ENCODE data around the gene SLC25A19. TPM values are rescaled to one million over a fixed set of nuclear protein-coding genes. Genes with fewer than 3 reads are reported as not detected.

Gene SLC25A19
- total and polyA plus RNA-seq, 9 of the 15 experiments (the other 6 are each of a cell fraction or from before 2014, with no cell fraction given): 33.4 to 76.6 (median 55.3) TPM

- peak overlapping the region; percentile 93 for H3K4me2 ChIP-seq (ENCODE audit: insufficient read depth, low read length)
- ATAC-seq: peak; percentile 47
- peaks cover 34% of the 10 kb centered on the region for H3K36me3 ChIP-seq (ENCODE audit: control insufficient read depth, insufficient read depth, low read length)
- CTCF ChIA-PET (ENCODE audit: low intra/inter-chr PET ratio): interaction anchor here (2.0 kb wide), 1 partner anchor 123 kb away, joined by 23 read pairs; no protein-coding TSS in a partner anchor
- peaks cover 2 to 16% of the 10 kb centered on the region in 2 experiments; a peak in 2 of 5 replicates for H3K4me1 ChIP-seq (replicated peaks in 1 of 2; ENCODE audit: control insufficient read depth in 2 of 2, insufficient read depth in 2 of 2, low read length in 2 of 2)
- H3K79me2 ChIP-seq (ENCODE audit: control insufficient read depth, insufficient read depth, low read length): peaks cover 34% of the 10 kb centered on the region
- peak; percentile 55 to 63 (median 60) for DNase-seq (ENCODE audit: extremely low read depth in 1 of 4, low spot score in 3 of 4)
- no TSS peak for BruUV-seq (replicated peaks)
- H4K20me1 ChIP-seq (replicated peaks; ENCODE audit: control insufficient read depth, insufficient read depth, low read length): no peaks in the 10 kb centered on the region
- peak overlapping the region; percentile 79 for H2AFZ ChIP-seq (ENCODE audit: low read depth, low read length)
- in situ Hi-C loops (cut with MboI) (no loop called here), intact Hi-C loops (cut with micrococcal nuclease) (loop anchor here (2.0 to 10.0 kb wide), 3 partner anchors 18 to 236 kb away; partner anchors contain the start of genes GRB2, LLGL2 and MIF4GD)
- no peaks in the 10 kb centered on the region for H3K9me3 ChIP-seq (replicated peaks; ENCODE audit: control insufficient read depth, insufficient read depth, low read depth, low read length)
- H3K9me1 ChIP-seq (ENCODE audit: control insufficient read depth, insufficient read depth, low read length): no peaks in the 10 kb centered on the region
- H3K4me3 ChIP-seq: peak overlapping the region; percentile 87
- peak overlapping the region; percentile 86 to 100 for H3K9ac ChIP-seq (ENCODE audit: insufficient read depth in 1 of 2, low read depth in 2 of 2, low read length in 2 of 2)
- H3K27me3 ChIP-seq (ENCODE audit: control insufficient read depth in 2 of 2, insufficient read depth in 2 of 2, low read length in 2 of 2): no peaks in the 10 kb centered on the region
- peak overlapping the region; percentile 75 for H3K27ac ChIP-seq (ENCODE audit: extremely low read depth, low read depth, low read length)
- FAIRE-seq: peak; percentile 51
- POLR2A ChIA-PET: interaction anchor here (0.6 to 2.0 kb wide), 22 partner anchors 8 to 233 kb away, joined by 3 to 26 read pairs (median 3); partner anchors contain the start of genes GGA3, GRB2, MIF4GD and MRPS7
- WGBS (ENCODE audit: insufficient coverage, low coverage, missing lambda C conversion rate): under 1% methylated on average over 12 of the region's 14 CpGs
- TF ChIP-seq EP400 (IDR thresholded peaks at IDR 0.05) (no peak), GTF2A2 (tag; IDR thresholded peaks at IDR 0.05) (no peak), SMARCE1 (IDR thresholded peaks at IDR 0.05) (0 out of 2 replicates have a peak, but pooled peaks have one; percentile 20), ZNF217 (CRISPR knock-in tag; IDR thresholded peaks at IDR 0.05) (no peak), CBFA2T3 (IDR thresholded peaks at IDR 0.05) (no peak), SRSF7 (optimal IDR thresholded peaks at IDR 0.05; ENCODE audit: low read depth, low read length) (no peak), ZBTB34 (CRISPR knock-in tag; IDR thresholded peaks at IDR 0.05) (no peak), TEAD4 (IDR thresholded peaks at IDR 0.05; ENCODE audit: low read length) (no peak), TEAD4 (CRISPR knock-in tag; IDR thresholded peaks at IDR 0.05; ENCODE audit: borderline replicate concordance) (0 out of 2 replicates have a peak, but pooled peaks have one; percentile 64), ID3 (CRISPR knock-in tag; IDR thresholded peaks at IDR 0.05) (no peak), ID3 (tag; IDR thresholded peaks at IDR 0.05) (peak; percentile 55; the same call in 1 of the 2 replicates), GTF2E2 (tag; IDR thresholded peaks at IDR 0.05) (no peak), MAFF (IDR thresholded peaks at IDR 0.05; ENCODE audit: low read length) (no peak), SMAD4 (CRISPR knock-in tag; conservative IDR thresholded peaks at IDR 0.05) (0 out of 2 replicates have a peak, but pooled peaks have one; percentile 30), ZNF12 (CRISPR knock-in tag; IDR thresholded peaks at IDR 0.05) (0 out of 2 replicates have a peak, but pooled peaks have one; percentile 11), ZC3H4 (CRISPR knock-in tag; IDR thresholded peaks at IDR 0.05; ENCODE audit: borderline replicate concordance) (peak; percentile 81; the same call in 1 of the 2 replicates), MYNN (IDR thresholded peaks at IDR 0.05) (no peak), MYNN (CRISPR knock-in tag; IDR thresholded peaks at IDR 0.05) (no peak), HOXB6 (CRISPR knock-in tag; IDR thresholded peaks at IDR 0.05; ENCODE audit: borderline replicate concordance) (no peak), E2F6 (IDR thresholded peaks at IDR 0.05; ENCODE audit: borderline replicate concordance in 1 of 2, extremely low read depth in 1 of 2, insufficient read depth in 1 of 2, insufficient read length in 1 of 2, low read depth in 1 of 2, low read length in 1 of 2, poor library complexity in 1 of 2, severe bottlenecking in 1 of 2) (peak; percentile 51 to 84), FOXP1 (CRISPR knock-in tag; IDR thresholded peaks at IDR 0.05) (0 out of 2 replicates have a peak, but pooled peaks have one; percentile 20)
Observed at GRCh38 chr17:75288770-75289114, 491 bp downstream of the SLC25A19 start.
